T-cell (primary cell): Measurements from ENCODE around the gene LY6G6D. TPM values are rescaled to one million over a fixed set of nuclear protein-coding genes. Genes with fewer than 3 reads are reported as not detected.

ENCODE experiments used
- ATAC-seq, 4 experiments: fragments of 200-7000 bp in 3 of 4; fragments of 150-1000 bp in 1 of 4; cut with Tn5 transposase; replicated peaks in 1 of 4; 1 replicate in 3 of 4; 2 replicates in 1 of 4; pipeline ENCODE4 v1.10.0; 2021; ENCODE audit warnings: moderate library complexity in 3 of 4, mild to moderate bottlenecking in 2 of 4, moderate number of reproducible peaks in 1 of 4
- CTCF ChIA-PET, 2 donors: fragments of 300-600 bp; sonication (Branson Sonifier 250); formaldehyde crosslinking; loops; one replicate each; lab custom pipeline; 2022; ENCODE audit warnings: antibody characterized with exemption in 2 of 2; lab: Charles Lee
- POLR2A ChIA-PET, 2 donors: fragments of 300-600 bp; sonication (Branson Sonifier 250); formaldehyde crosslinking; loops; one replicate each; lab custom pipeline; 2022; ENCODE audit warnings: antibody characterized with exemption in 2 of 2; lab: Charles Lee
- DNase-seq, 35 experiments: peaks; one replicate each; pipeline versions ENCODE4 v3.0.0 to v3.0.0-alpha.2; 2013 to 2023
- H3K27ac ChIP-seq: one replicate; pipeline ENCODE4 v1.5.1; 2013; ENCODE audit warnings: low read length
- H3K27me3 ChIP-seq, 2 experiments: replicated peaks in 1 of 2; 1 replicate in 1 of 2; 2 replicates in 1 of 2; pipeline versions ENCODE4 v1.6.1 to v1.7.0; 2013; ENCODE audit warnings: low read length in 1 of 2, mixed read lengths in 1 of 2; ENCODE audit not compliant: control insufficient read depth in 2 of 2, insufficient read depth in 2 of 2; ENCODE audit errors: extremely low read depth in 1 of 2
- H3K36me3 ChIP-seq, 2 donors: 1 replicate in 1 of 2; 2 replicates in 1 of 2; pipeline versions ENCODE4 v1.6.1 to v1.7.0; 2013; ENCODE audit warnings: low read length in 1 of 2; ENCODE audit not compliant: control insufficient read depth in 2 of 2, insufficient read depth in 1 of 2; ENCODE audit errors: extremely low read depth in 1 of 2
- H3K4me1 ChIP-seq, 2 experiments: 1 replicate in 1 of 2; 2 replicates in 1 of 2; pipeline versions ENCODE4 v1.6.1 to v1.7.0; 2013; ENCODE audit warnings: low read length in 2 of 2, mixed read lengths in 1 of 2; ENCODE audit not compliant: insufficient read depth in 2 of 2, control insufficient read depth in 1 of 2; ENCODE audit errors: extremely low read depth in 1 of 2
- H3K4me3 ChIP-seq, 2 donors: 1 replicate in 1 of 2; 2 replicates in 1 of 2; pipeline versions ENCODE4 v1.5.1 to v1.7.0; 2013; ENCODE audit warnings: mild to moderate bottlenecking in 2 of 2, low read length in 1 of 2, moderate library complexity in 1 of 2; ENCODE audit not compliant: control insufficient read depth in 1 of 2; ENCODE audit errors: extremely low read depth in 1 of 2
- H3K9me3 ChIP-seq: 2 replicates; pipeline ENCODE4 v1.7.0; 2013
- H3K27ac Mint-ChIP-seq, 2 donors: one replicate each; pipeline ENCODE4 v1.8.0; 2020 to 2021; ENCODE audit warnings: mild to moderate bottlenecking in 2 of 2, mixed read lengths in 2 of 2
- H3K27me3 Mint-ChIP-seq, 2 donors: one replicate each; pipeline ENCODE4 v1.8.0; 2021 to 2022; ENCODE audit warnings: mixed read lengths in 2 of 2
- H3K36me3 Mint-ChIP-seq: one replicate; pipeline ENCODE4 v1.8.0; 2021; ENCODE audit warnings: mixed read lengths
- H3K4me1 Mint-ChIP-seq, 3 donors: one replicate each; pipeline ENCODE4 v1.8.0; 2020 to 2022; ENCODE audit warnings: mixed read lengths in 3 of 3, mild to moderate bottlenecking in 1 of 3
- H3K4me3 Mint-ChIP-seq, 3 donors: one replicate each; pipeline ENCODE4 v1.8.0; 2020 to 2022; ENCODE audit warnings: mild to moderate bottlenecking in 3 of 3, mixed read lengths in 3 of 3, moderate library complexity in 3 of 3
- H3K9me3 Mint-ChIP-seq, 3 donors: one replicate each; pipeline ENCODE4 v1.8.0; 2020 to 2022; ENCODE audit warnings: mixed read lengths in 3 of 3
- WGBS: methylation state at CpG from one replicate; pipeline ENCODE4 v1.1.5; 2013; ENCODE audit warnings: missing lambda C conversion rate; ENCODE audit not compliant: insufficient coverage; 5-methylcytosine and 5-hydroxymethylcytosine counted together
- total RNA-seq, 35 experiments: library from RNA in 6 of 35; stranded (reverse) in 6 of 35; fragments of 120-200 nt in 1 of 35; gene quantifications; one replicate each; pipeline versions ENCODE4 v1.2.1 to v1.2.4 and lab custom pipeline; 2013 to 2026

The LY6G6D gene
- total RNA-seq, 5 donors from 2014 or later (not counting 1 experiment from before 2014, with no cell fraction given): not detected

GRCh38 chr6:31730631-31731086 is 15.5 kb downstream of the LY6G6D start:
- Mint-ChIP-seq H3K4me3 (peak overlapping the region; percentile 94 to 96 (median 94)), H3K27ac (peak overlapping the region; percentile 74 to 90), H3K36me3 (peaks cover 19% of the 10 kb centered on the region), H3K9me3 (no peaks in the 10 kb centered on the region), H3K4me1 (peaks cover 58 to 74% (median 73%) of the 10 kb centered on the region in 3 donors), H3K27me3 (no peaks in the 10 kb centered on the region)
- Histone ChIP-seq H3K4me3 (no peak overlapping the region), H3K27me3 (no peaks in the 10 kb centered on the region), H3K4me1 (peaks cover 23 to 64% of the 10 kb centered on the region in 2 experiments), H3K36me3 (peaks cover 4 to 36% of the 10 kb centered on the region in 2 donors), H3K27ac (no peak overlapping the region), H3K9me3 (no peaks in the 10 kb centered on the region)
- ATAC-seq (no peak), DNase-seq (no peak)
- POLR2A ChIA-PET: no interaction called here
- 100% methylated on average over 3 of the region's 11 CpGs for WGBS
- CTCF ChIA-PET: interaction anchor here in 1 of 2 donors (0.5 to 2.3 kb wide), 9 partner anchors 10 to 132 kb away, joined by 3 to 29 read pairs (median 4); partner anchors contain the start of genes LSM2 and NEU1

- Histone ChIP-seq H3K9me3 (no peaks in the 10 kb centered on the region), H3K4me1 (peaks cover 28 to 72% of the 10 kb centered on the region in 2 experiments), H3K27me3 (no peaks in the 10 kb centered on the region), H3K4me3 (no peak overlapping the region), H3K27ac (no peak overlapping the region), H3K36me3 (peaks cover 4 to 36% of the 10 kb centered on the region in 2 donors)
- ChIA-PET CTCF (no interaction called here), POLR2A (no interaction called here)
- Mint-ChIP-seq H3K4me3 (peak overlapping the region in 1 of 3 donors; percentile 94), H3K36me3 (peaks cover 19% of the 10 kb centered on the region), H3K9me3 (no peaks in the 10 kb centered on the region), H3K27me3 (no peaks in the 10 kb centered on the region), H3K4me1 (peaks cover 64 to 74% (median 74%) of the 10 kb centered on the region in 3 donors), H3K27ac (peak overlapping the region in 1 of 2 donors; percentile 36)
- WGBS: no CpG with 5 or more reads among the region's 3 CpGs
- DNase-seq (no peak), ATAC-seq (no peak)
These were observed 16.9 kb downstream of the LY6G6D start for GRCh38 chr6:31732029-31732428.

- DNase-seq: no peak
- Mint-ChIP-seq H3K9me3 (no peaks in the 10 kb centered on the region), H3K36me3 (peaks cover 19% of the 10 kb centered on the region), H3K4me1 (peaks cover 69 to 78% (median 77%) of the 10 kb centered on the region in 3 donors), H3K27me3 (no peaks in the 10 kb centered on the region), H3K27ac (peak overlapping the region; percentile 95 to 97), H3K4me3 (peak overlapping the region; percentile 41 to 95 (median 92))
- Histone ChIP-seq H3K4me3 (peak overlapping the region in 1 of 2 donors; percentile 85), H3K27ac (peak overlapping the region; percentile 81), H3K36me3 (peaks cover 4 to 36% of the 10 kb centered on the region in 2 donors), H3K27me3 (no peaks in the 10 kb centered on the region), H3K4me1 (peaks cover 38 to 72% of the 10 kb centered on the region in 2 experiments), H3K9me3 (no peaks in the 10 kb centered on the region)
- ChIA-PET CTCF (interaction anchor here in 1 of 2 donors (0.6 kb wide), 1 partner anchor 129 kb away, joined by 5 read pairs; the partner anchor contains the start of gene NEU1), POLR2A (no interaction called here)
- 78% methylated on average over 4 of the region's 4 CpGs for WGBS
- ATAC-seq: no peak
These were observed 18.6 kb downstream of the LY6G6D start for GRCh38 chr6:31733734-31734133.

GRCh38 chr6:31734247-31734820 is 19.2 kb downstream of the LY6G6D start:
- H3K9me3 ChIP-seq: no peaks in the 10 kb centered on the region
- peaks cover 19% of the 10 kb centered on the region for H3K36me3 Mint-ChIP-seq
- H3K4me3 Mint-ChIP-seq: peak overlapping the region; percentile 91 to 95 (median 92)
- H3K27me3 Mint-ChIP-seq: no peaks in the 10 kb centered on the region
- peaks cover 4 to 36% of the 10 kb centered on the region in 2 donors for H3K36me3 ChIP-seq
- H3K4me1 ChIP-seq: peaks cover 42 to 72% of the 10 kb centered on the region in 2 experiments
- CTCF ChIA-PET: no interaction called here
- H3K27ac Mint-ChIP-seq: peak overlapping the region; percentile 95 to 97
- no peaks in the 10 kb centered on the region for H3K9me3 Mint-ChIP-seq
- H3K27ac ChIP-seq: peak overlapping the region; percentile 81
- DNase-seq (peak in 1 of 35 experiments; percentile 28), ATAC-seq (no peak)
- peak overlapping the region; percentile 85 to 90 for H3K4me3 ChIP-seq
- POLR2A ChIA-PET: no interaction called here
- WGBS: no CpG with 5 or more reads among the region's 2 CpGs
- H3K27me3 ChIP-seq: no peaks in the 10 kb centered on the region
- H3K4me1 Mint-ChIP-seq: peaks cover 68 to 78% (median 77%) of the 10 kb centered on the region in 3 donors

GRCh38 chr6:31734821-31735406 is 19.8 kb downstream of the LY6G6D start:
- Mint-ChIP-seq H3K4me1 (peaks cover 72 to 81% (median 80%) of the 10 kb centered on the region in 3 donors), H3K36me3 (peaks cover 19% of the 10 kb centered on the region), H3K27me3 (no peaks in the 10 kb centered on the region), H3K4me3 (peak overlapping the region; percentile 91 to 95 (median 92)), H3K9me3 (no peaks in the 10 kb centered on the region), H3K27ac (peak overlapping the region; percentile 95 to 97)
- Histone ChIP-seq H3K36me3 (peaks cover 4 to 36% of the 10 kb centered on the region in 2 donors), H3K4me1 (peaks cover 42 to 71% of the 10 kb centered on the region in 2 experiments), H3K27ac (peak overlapping the region; percentile 81), H3K27me3 (no peaks in the 10 kb centered on the region), H3K9me3 (no peaks in the 10 kb centered on the region), H3K4me3 (peak overlapping the region; percentile 85 to 90)
- ChIA-PET POLR2A (no interaction called here), CTCF (interaction anchor here in 1 of 2 donors (0.6 to 1.7 kb wide), 2 partner anchors 16 to 35 kb away, joined by 3 to 5 read pairs; no protein-coding TSS in a partner anchor)
- peak in 3 of 4 experiments; percentile 36 to 51 (median 39) for ATAC-seq
- peak in 11 of 35 experiments; percentile 29 to 73 (median 37) for DNase-seq
- 2% methylated on average over 9 of the region's 18 CpGs for WGBS
